HG03342 (cell line): ENCODE data around the gene CELA2B.
"Not testable (repeated sequence)": the region's sequence is repeated elsewhere in the genome, so short reads cannot be mapped to it uniquely, and the experiment has no call there.

ENCODE experiments used
- ATAC-seq: cut with Tn5 transposase; IDR thresholded peaks from one replicate; pipeline ENCODE4 v1.9.1; 2021; ENCODE audit warnings: mild to moderate bottlenecking, moderate library complexity; ENCODE audit not compliant: unreplicated experiment

Gene CELA2B

DNA sequence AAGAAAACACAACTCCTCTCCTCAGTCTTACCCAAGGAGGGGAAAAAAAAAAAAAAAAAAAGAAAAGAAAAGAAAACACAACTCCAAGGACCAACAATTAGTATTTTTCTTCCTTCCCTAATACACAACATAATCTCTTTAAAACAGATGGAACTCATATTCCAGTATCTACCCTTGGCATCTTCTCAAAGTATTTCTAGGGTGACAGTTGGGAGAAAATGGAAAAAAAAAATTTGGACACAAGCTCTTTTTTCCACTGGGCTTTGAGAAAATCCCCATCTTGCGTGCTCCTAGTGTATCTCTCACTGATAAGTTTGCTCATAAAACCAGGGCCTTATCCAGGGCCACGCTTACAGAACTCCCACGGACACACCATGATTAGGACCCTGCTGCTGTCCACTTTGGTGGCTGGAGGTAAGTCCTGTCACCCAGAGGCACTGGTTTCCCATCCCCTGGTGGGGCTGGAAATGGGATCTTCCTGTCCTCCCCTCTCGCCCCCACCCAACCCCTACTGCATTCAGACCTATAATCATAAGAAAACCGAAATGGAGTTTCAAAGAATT, at the start of gene CELA2B:
Gene CELA2B, plus strand, starts transcription at position 353 of the 563 bp plus-strand sequence. Its CDS starts 22 bp downstream, at position 375.
- ATAC-seq, result no peak

GRCh38 chr1:15426492-15427279, 49.2 kb upstream of the CELA2B start:
- no peak for ATAC-seq

DNA sequence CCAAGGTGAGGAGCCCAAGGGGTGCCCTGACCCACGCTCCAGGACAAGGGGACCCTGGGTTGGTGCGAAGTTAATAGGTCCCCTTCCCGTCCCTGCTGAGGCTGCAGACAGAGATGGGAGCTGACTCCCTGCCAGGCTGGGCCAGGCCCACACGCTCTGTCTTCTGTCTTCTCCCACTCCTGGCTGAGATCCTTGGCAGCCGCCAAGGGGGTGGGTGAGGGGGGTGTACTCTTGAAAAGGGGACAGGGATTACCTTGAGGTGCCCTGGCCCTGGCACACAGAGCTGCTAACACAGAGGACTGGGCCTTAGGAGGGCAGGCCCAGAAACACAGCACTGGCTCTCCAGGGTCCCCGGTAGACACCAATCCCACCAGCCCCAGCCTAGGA, 48.6 kb upstream of the CELA2B start:
- ATAC-seq, result no peak

GRCh38 chr1:15428252-15428651, 47.7 kb upstream of the CELA2B start:
- not testable (repeated sequence) for ATAC-seq

DNA sequence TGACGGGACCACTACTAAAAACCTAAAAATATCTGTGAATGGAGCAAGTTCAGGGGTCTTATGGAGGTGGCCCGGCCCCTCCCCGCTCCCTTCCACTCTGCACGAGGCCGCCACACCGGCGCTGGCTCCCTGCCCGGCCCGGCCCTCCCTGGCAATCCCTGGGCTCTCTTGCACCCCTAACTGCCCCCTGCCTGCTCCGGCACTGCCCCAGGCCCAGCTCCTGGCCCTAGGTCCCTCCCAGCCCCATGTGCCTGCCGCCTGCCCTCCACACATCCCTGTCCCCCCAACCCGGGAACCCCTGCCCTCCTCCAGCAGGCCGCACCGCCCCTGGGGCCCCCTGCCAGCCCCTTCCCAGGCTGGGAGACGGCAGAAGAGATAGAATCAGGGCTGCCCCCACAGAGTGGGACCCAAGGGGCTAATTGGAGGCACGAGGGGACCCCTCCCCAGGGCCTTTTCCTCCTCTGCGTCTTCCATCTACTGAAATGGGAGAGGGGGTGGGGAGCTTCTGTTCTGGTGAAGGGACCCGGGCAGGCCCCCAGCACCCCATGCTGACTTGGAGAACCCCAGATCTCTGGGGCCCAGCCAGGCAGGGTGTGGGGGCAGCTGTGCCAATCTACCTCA, 47.0 kb upstream of the CELA2B start:
- no peak for ATAC-seq

- no peak for ATAC-seq
Measured at GRCh38 chr1:15429701-15430149, 46.2 kb upstream of the CELA2B start.

DNA sequence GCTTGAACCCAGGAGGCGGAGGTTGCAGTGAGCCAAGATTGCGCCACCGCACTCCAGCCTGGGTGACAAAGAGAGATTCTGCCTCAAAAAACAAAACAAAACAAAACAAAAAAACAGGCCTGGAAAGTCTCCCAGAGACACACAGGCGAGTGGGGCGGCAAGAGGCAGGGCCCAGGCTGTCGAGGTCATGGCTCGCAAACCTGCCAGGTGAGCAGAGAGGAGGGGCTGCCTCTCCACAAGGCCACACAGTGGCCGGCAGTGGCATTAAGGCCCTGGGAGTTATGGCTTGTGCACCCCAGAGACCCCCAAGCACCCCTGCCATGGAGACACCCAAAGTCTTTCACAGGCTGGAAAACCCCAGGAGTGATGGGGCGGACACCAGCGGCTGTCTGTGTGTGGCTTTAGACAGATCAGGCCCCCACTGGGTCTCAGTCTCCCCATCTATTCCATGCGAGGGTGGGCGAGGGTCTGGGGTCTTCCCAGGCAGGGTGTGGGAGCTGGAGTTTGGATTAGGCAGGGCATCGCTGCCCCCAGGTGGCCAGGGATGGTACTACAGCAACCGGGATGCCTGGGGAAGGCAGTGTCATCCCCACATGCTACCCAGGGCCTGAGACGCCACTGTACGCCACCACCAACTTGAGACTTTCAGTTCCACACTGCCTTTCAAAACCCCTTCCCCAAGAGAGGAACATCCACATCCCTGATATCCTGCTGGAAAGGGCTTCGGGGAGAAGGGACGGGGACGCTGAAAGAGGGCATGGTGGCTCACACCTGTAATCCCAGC, 44.9 kb upstream of the CELA2B start:
- ATAC-seq, result no peak

- ATAC-seq, result no peak
Measured at GRCh38 chr1:15431571-15431948, 44.3 kb upstream of the CELA2B start.

GRCh38 chr1:15432324-15432723, 43.6 kb upstream of the CELA2B start:
- ATAC-seq, result no peak

- no peak for ATAC-seq
Measured at GRCh38 chr1:15433471-15433870, 42.4 kb upstream of the CELA2B start.

GRCh38 chr1:15434739-15435138, 41.2 kb upstream of the CELA2B start:
- ATAC-seq, result not testable (repeated sequence)

DNA sequence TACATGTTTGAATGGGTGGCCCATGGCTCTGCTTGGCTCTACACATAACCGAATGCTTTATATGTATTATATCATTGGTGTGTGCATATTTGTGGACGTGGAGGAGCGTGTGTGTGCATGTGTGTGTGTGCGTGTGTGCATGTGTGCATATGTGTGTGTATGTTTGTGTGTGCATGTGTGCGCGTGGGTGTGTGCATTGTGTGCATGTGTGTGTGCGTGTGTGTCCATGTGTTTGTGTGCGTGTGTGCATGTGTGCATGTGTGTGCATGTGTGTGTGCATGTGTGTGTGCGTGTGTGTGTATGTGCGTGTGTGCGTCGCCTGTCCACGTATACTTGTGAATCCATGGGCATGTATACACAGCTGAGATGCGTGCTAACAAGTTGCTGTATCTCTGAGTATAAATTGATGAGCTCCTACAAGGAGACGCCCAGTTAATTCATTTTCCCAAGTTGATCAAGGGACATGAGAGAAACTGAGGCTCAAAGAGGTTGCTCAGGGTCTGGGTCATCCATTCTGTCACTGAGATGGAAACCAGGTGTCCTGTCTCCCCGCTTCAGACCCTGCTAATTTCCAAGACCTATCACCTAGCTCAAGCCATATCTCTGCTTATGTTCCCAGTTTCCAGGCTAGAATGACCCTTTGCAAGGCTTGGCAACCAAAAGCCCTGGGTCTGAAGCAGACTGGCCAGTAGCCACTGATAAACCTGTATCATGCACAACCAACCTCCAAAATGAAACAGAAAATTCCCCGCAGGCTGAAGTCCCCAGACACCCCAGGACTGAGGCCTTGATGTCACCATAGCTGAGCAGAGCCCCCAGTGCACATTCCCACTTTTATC, 40.4 kb upstream of the CELA2B start:
- no peak for ATAC-seq

- no peak for ATAC-seq
Measured at GRCh38 chr1:15436881-15437442, 38.9 kb upstream of the CELA2B start.

- ATAC-seq, result no peak
Measured at GRCh38 chr1:15439325-15439724, 36.6 kb upstream of the CELA2B start.

GRCh38 chr1:15440357-15440756, 35.5 kb upstream of the CELA2B start:
- no peak for ATAC-seq

- no peak for ATAC-seq
Measured at GRCh38 chr1:15441247-15441646, 34.7 kb upstream of the CELA2B start.

GRCh38 chr1:15442119-15442518, 33.8 kb upstream of the CELA2B start:
- ATAC-seq, result no peak

GRCh38 chr1:15442759-15443158, 33.1 kb upstream of the CELA2B start:
- ATAC-seq, result no peak

GRCh38 chr1:15443281-15443680, 32.6 kb upstream of the CELA2B start:
- no peak for ATAC-seq
